GM19324 (cell line): ENCODE measurements around the gene ZNF814.
"Not testable (repeated sequence)": the region's sequence is repeated elsewhere in the genome, so short reads cannot be mapped to it uniquely, and the experiment has no call there.

ENCODE experiments used
- ATAC-seq: cut with Tn5 transposase; IDR thresholded peaks from one replicate; pipeline ENCODE4 v1.9.1; 2021; ENCODE audit warnings: mild to moderate bottlenecking, moderate library complexity; ENCODE audit not compliant: unreplicated experiment, low FRiP score

The ZNF814 gene

DNA sequence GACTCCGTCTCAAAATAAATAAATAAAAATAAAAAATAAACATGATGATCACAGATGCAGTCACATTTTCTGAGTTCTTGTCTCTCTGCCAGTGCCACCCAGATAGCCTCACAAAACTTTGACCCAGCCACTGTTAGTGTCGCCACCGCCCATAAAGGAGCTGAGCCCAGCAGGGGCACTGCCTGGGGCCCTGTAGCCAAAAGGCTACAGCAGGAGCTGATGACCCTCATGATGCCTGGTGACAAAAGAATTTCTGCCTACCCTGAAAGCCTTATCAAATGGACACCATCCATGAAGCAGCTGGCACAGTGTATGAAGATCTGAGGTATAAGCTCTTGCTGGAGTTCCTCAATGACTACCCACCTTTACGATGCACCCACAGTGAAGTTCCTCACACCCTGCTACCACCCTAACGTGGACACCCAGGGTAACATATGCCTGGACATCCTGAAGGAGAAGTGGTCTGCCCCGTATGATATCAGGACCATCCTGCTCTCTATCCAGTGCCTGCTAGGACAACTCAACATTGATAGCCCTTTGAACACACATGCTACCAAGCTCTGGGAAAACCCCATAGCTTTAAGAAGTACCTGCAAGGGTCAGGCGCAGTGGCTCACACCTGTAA, 20.9 kb downstream of the ZNF814 start:
- ATAC-seq: no peak

DNA sequence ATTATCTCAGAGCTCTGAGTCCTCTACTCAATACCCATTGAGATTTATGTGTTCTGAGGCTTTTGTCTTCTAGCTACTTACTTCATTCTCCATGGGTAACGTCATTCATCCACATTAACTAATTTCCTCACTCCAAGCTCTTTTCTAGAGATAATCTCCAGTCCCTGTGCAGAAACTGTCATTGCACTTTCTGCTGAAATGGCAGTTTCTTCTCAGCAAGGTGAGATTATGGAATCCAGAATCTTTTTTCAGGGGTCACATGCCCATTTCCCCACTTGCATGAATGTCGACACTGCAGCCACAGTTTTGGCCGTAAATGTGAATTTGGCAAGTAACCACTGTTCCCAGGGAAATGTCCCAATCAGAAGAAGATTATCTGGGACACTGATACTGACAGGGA, 26.5 kb downstream of the ZNF814 start:
- ATAC-seq: not testable (repeated sequence)

DNA sequence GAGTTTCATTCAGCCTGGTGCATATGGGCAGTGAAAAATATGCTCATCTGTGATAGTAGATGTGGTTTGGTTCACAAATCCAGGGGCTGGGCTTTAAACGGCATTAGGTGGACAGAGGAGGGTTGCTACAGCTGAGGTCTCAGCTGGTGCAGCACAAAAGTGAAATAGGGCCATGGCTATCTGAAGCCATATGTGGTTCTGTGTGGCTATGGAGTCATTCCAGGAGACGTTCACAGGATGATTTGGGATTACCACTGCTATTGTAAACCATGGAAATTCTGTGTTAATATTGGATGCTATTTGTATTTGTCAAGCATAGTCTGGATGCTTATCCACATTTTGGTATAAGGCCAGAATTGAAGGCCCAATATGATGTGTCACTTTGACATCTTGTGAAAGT, 34.7 kb downstream of the ZNF814 start:
- not testable (repeated sequence) for ATAC-seq

DNA sequence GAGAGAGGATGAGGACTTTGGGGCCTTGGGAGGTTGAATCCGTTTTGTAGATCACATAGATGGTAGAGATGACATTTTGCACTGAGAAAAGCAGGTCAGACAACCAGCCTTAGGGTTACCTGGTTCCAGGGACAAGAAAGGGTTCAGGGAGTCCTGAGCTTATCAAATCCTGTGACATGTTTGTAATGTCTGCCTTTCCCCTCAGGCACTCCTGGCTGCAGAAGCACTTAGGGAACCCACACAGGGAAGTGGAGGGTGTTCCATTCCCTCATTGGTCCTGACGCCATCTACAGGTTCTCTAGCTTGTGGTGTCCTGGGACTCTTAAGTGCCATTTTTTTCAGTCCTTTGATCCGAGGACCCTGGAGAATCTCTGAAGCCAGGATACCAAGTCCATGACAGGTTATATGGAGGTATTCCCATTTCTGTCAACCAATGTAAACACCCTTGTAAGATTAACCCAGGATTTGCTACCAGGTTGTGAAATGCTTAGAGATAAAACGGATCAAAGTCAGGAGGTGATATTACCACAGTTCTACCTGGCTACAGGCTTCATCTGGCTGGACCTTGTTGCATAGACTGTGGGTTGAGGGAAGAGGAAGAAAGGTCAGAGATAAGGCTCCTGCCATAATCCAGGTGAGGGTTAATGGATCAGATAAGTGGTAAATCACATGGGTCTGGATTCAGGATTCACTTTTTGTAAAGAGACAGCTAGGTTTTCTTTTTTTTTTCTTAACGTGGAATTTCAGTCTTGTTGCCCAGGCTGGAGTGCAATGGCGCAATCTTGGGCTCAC, 36.8 kb downstream of the ZNF814 start:
- not testable (repeated sequence) for ATAC-seq

DNA sequence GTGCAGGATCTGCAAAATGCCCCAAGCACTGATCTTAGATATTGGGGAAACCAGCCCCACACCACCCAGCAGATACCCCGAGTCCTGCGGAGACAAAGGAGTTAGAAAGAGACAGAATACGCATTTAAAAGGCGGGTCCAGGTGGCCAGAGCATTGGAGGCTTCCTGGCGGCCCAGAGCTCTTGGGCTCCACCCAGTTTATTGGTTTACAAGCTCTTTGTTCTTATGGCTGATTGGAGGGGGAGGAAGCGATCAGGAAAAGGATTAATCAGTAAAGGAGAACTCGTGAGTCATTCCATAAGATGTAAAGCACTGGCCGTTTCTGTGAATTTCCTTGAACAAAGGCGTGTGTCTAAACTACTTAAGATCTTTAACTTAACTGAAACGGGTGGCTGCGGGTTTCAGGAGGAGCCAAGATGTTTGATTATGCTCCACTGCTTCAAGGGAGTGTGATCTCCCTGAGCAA, 38.3 kb downstream of the ZNF814 start:
- no peak for ATAC-seq

DNA sequence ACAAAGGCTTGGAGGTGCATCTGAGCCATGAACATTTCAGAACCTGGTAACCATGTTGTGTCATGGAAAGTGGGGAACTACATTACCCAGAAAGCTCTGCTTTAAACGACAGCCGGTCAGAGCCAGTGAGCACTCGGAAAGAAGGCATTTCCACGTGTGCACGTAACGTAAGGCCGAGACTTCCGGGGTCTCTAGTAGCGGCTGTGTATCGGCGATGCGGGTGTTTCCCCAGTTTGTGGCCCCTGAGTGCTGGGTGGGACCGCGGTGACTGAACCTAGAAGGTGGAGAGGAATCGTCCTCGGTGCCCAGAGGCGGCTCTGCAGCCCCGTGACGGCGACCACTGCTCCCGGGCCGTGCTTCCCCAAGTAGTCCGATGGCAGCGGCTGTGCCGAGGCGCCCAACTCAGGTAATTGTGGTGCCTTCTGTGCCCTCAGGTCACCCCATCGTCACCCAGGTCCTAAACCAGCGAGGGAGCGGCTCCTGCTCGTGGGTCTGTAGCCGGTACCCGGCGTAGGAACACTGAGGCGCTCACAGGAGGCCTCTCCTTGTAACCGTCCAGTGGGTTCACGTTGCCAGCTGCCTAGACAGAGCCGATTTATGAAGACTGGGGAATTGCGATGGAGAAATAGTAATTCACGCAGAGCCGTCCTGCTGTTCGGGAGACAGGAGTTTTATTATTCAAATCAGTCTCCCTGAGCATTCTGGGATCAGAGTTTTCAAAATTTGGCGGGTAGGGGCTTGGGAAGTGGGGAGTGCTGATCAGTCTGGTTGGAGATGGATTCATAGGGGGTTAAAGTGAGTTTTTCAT, 39.0 kb downstream of the ZNF814 start, which contains the start of gene ZNF587:
Gene ZNF587 (plus strand): TSS at position 194 of the 808 bp plus-strand sequence. CDS start 180 bp downstream, at position 374.
- ATAC-seq: peak; percentile 86

DNA sequence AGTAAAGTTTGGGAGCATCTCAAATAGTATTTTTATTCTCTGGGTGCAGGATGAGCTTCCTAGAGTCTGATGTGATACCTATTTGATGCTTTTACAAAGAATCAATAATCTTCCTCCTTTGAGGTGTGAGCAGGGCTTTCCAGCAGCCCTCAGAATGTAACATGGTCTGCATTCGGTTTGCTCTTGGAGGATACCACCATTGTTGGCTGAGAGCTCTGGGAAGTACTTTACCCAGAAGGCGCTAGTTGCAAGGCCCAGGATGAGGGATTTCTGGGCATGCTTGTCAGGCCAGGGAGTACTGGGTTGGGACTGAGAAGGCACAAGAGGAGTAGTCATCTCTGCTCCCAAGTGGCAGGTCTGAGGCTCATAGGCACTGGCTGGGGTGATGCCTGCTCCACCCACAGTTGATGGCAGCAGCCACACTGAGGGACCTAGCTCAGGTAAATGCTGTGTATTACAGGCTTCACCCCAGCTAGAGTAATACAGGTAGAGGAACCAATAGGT, 39.6 kb downstream of the ZNF814 start:
- ATAC-seq: peak; percentile 29

DNA sequence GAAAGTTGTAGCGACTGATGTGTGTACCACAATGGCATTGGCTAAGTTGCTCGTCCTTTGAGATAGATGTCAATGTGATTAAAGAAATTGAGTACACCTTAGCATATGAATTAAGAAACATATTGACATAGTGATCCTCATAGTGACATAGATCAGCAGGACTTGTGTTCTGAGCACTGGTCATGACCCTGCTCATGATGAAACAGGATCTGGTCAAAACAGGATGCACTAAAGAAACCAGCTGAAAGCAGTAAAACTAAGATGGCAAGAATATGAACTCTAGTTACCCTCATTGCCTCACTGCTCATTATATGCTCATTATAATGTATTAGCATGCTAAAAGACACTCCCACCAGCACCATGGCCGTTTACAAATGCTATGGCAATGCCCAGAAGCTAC, 41.7 kb downstream of the ZNF814 start:
- not testable (repeated sequence) for ATAC-seq

DNA sequence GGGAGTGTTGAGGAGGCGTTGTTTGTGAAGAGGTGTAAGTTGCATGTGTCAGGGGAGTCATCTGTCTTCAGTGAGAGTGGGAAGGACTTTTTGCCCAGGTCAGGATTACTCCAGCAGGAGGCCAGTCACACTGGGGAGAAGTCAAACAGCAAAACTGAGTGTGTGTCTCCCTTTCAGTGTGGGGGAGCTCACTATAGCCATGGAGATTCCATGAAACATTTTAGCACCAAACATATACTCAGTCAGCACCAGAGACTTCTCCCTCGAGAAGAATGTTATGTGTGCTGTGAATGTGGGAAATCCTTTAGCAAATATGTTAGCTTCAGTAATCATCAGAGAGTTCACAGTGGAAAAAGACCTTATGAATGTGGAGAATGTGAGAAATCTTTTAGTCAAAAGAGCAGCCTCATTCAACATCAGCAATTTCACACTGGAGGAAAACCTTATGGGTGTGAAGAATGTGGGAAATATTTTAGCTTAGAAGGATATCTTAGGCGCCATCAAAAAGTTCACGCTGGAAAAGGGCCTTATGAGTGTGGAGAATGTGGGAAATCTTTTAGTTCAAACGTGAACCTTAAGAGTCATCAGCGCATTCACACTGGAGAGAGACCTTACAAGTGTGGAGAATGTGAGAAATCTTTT, 47.6 kb downstream of the ZNF814 start:
- ATAC-seq: no peak

DNA sequence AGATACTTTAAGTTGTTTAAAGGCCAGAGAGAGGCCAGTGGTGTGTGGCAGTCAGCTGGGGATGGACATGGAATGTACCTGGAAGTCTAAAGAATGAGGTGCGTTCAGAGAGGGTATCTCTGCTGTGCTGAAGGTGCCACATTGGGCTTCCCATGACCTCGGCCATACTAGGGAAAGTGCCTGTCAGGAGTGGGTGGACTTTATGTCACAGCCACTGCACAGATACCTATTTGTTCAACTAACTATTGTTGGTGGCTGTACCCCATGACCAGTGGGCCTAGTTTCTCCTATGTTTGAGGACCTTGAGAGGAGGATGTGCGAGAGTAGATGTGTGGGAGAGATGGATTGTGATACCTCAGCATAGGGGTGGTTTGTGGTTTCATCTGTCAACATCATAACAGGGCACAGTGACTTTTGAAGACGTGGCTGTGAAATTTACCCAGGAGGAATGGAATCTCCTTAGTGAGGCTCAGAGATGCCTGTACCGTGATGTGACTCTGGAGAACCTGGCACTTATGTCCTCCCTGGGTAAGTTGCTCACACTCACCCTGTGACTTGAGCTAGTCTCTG, 50.1 kb downstream of the ZNF814 start:
- not testable (repeated sequence) for ATAC-seq

DNA sequence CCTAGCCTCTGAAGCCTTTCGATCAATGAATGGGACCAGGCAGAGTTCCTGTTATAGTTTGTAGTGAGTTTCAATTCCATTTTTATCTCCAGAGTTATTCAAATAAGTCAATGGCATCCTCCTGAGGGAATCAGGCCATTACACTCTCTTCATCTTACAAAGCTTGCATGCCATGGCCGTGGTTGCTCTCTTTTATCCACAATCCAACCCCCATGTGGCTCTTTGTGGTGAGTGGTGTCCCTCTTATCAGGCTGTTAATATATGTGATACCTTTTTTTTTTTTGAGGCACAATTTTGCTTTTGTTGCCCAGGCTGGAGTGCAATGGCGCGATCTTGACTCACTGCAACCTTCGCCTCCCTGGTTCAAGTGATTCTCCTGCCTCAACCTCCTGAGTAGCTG, 51.8 kb downstream of the ZNF814 start:
- ATAC-seq: not testable (repeated sequence)

DNA sequence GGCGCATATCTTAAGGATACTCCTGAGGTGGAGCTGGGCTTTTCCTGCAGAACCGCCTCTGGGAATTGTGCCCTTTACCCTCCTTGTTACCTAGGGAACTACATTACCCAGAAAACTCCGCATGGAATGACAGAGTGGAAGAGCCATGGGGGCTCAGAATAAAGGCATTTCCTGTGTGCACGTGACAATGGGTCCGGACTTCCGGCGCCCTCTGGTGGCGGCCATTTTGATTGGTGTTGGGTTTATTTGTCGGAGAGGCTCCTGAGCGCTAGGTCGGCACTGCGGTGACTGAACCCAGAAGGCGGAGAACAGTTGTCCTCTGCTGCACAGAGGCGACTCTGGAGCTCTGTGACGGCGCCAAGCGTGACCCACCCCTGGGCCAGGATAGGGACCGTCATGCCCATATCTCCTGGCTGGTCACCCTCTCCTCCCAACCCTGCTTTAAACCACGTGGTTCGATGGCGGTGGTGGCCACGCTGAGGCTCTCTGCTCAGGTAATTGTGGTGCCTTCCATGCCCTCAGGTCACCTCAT, 58.7 kb downstream of the ZNF814 start, which contains the start of gene ZNF587B:
Gene ZNF587B (plus strand): TSS at position 229 of the 532 bp plus-strand sequence. CDS start 230 bp downstream, at position 459.
- no peak for ATAC-seq

DNA sequence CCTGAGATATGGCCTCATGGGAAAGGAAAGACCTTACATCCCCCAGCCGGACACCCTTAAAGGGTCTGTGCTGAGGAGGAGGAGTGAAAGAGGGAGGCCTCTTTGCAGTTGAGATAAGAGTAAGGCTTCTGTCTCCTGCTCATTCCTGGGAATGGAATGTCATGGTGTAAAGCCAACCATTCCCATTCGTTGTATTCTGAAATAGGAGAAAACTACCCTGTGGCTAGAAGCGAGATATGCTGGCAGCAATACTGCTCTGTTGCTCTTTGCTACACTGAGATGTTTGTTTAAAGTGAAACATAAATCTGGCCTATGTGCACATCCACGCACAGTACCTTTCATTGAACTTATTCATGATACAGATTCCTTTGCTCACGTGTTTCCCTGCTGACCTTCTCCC, 59.5 kb downstream of the ZNF814 start:
- ATAC-seq: no peak

DNA sequence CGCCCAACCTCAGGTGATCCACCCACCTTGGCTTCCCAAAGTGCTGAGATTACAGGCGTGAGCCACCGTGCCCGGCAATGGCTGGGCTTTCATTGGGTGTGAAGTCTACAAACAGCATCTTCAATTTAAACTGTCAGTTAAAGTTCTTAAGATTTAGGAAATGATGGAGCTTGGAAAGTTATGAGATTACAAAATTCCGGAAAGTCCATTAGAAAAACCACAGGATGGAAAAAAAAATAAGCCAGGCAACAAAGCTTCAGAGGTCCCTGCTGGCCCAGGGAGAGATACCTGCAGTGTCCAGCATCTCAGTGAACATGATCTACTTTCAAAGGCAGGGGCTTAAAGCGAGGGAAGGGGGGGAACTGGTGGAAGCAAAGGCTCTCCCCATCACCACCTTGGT, 63.3 kb downstream of the ZNF814 start:
- no peak for ATAC-seq

DNA sequence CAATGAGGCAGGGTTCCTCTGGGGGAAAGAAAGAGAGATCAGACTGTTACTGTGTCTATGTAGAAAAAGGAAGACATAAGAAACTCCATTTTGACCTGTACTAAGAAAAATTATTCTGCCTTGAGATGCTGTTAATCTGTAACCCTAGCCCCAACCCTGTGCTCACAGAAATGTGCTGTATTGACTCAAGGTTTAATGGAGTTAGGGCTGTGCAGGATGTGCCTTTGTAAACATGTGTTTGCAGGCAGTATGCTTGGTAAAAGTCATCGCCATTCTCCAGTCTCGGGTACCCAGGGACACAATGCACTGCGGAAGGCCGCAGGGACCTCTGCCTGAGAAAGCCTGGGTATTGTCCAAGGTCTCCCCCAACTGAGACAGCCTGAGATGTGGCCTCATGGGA, 65.2 kb downstream of the ZNF814 start:
- ATAC-seq: not testable (repeated sequence)

DNA sequence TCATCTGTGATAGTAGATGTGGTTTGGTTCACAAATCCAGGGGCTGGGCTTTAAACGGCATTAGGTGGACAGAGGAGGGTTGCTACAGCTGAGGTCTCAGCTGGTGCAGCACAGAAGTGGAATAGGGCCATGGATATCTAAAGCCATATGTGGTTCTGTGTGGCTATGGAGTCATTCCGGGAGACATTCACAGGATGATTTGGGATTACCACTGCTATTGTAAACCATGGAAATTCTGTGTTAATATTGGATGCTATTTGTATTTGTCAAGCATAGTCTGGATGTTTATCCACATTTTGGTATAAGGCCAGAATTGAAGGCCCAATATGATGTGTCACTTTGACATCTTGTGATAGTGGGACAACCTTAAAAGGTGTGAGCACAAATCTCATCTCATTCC, 65.7 kb downstream of the ZNF814 start:
- not testable (repeated sequence) for ATAC-seq

DNA sequence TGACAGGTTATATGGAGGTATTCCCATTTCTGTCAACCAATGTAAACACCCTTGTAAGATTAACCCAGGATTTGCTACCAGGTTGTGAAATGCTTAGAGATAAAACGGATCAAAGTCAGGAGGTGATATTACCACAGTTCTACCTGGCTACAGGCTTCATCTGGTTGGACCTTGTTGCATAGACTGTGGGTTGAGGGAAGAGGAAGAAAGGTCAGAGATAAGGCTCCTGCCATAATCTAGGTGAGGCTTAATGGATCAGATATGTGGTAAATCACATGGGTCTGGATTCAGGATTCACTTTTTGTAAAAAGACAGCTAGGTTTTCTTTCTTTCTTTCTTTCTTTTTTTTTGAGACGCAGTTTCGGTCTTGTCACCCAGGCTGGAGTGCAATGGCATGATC, 67.3 kb downstream of the ZNF814 start:
- ATAC-seq: not testable (repeated sequence)

DNA sequence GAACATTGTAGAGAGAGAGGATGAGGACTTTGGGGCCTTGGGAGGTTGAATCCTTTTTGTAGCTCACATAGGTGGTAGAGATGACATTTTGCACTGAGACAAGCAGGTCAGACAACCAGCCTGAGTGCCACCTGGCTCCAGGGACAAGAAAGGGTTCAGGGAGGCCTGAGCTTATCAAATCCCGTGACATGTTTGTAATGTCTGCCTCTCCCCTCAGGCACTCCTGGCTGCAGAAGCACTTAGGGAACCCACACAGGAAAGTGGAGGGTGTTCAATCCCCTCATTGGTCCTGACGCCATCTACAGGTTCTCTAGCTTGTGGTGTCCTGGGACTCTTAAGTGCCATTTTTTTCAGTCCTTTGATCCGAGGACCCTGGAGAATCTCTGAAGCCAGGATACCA, 67.7 kb downstream of the ZNF814 start:
- ATAC-seq: not testable (repeated sequence)

DNA sequence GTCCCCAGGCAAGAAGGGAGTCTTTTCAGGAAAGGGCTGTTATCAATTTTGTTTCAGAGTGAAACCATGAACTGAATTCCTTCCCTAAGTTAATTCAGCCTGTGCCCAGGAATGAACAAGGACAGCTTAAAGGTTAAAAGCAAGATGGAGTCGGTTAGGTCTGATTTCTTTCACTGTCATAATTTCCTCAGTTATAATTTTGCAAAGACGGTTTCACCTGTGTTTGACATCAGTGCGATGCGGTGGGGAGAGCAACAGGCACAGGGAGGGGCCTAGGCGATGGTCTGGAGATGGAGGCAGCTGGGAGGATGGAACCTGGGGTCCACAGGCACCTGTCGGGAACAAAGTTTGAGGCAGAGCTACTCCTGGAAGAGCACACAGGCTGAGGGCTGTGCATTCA, 68.2 kb downstream of the ZNF814 start:
- no peak for ATAC-seq
